Measurements from ENCODE around the gene RERE. TPM values are rescaled to one million over a fixed set of nuclear protein-coding genes. Genes with fewer than 3 reads are reported as not detected.

Gene RERE
- total RNA-seq, 1 experiment from 2014 or later, result 217 TPM

DNA sequence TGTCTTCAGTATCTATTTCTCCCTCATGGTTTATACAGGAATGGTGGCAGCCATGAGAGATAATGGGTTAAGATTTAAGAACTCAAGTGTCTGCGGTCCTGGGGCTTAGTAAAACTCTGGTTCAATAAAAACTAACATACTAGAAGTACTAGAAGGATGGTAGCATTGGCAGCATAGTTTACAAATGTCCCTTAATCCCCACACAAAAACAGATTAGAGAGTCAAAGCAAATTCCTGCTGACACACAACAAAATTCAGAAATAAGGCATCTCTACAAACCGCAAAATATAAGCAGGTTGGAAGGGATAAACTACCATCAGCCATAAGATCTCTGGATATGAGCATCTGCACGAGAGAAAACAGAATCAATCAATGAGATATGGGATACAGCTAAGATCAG, 234.4 kb downstream of the RERE start:
- Histone ChIP-seq H3K36me3 (ENCODE audit: control insufficient read depth, insufficient read depth, low read length) (no peaks in the 10 kb centered on the region), H3K4me1 (ENCODE audit: control insufficient read depth, insufficient read depth, low read length) (no peaks in the 10 kb centered on the region; the same call in 1 of the 2 replicates), H3K27ac (ENCODE audit: low read length) (no peak overlapping the region), H3K4me3 (ENCODE audit: low read depth in 2 of 2, low read length in 2 of 2) (no peak overlapping the region), H3K27me3 (ENCODE audit: control insufficient read depth, insufficient read depth, low read length) (no peaks in the 10 kb centered on the region), H3K9me3 (ENCODE audit: control insufficient read depth, insufficient read depth, low read depth, low read length) (no peaks in the 10 kb centered on the region)
- DNase-seq (ENCODE audit: low read depth, low spot score) (no peak), ATAC-seq (no peak)
- TF ChIP-seq, protein P1, sequence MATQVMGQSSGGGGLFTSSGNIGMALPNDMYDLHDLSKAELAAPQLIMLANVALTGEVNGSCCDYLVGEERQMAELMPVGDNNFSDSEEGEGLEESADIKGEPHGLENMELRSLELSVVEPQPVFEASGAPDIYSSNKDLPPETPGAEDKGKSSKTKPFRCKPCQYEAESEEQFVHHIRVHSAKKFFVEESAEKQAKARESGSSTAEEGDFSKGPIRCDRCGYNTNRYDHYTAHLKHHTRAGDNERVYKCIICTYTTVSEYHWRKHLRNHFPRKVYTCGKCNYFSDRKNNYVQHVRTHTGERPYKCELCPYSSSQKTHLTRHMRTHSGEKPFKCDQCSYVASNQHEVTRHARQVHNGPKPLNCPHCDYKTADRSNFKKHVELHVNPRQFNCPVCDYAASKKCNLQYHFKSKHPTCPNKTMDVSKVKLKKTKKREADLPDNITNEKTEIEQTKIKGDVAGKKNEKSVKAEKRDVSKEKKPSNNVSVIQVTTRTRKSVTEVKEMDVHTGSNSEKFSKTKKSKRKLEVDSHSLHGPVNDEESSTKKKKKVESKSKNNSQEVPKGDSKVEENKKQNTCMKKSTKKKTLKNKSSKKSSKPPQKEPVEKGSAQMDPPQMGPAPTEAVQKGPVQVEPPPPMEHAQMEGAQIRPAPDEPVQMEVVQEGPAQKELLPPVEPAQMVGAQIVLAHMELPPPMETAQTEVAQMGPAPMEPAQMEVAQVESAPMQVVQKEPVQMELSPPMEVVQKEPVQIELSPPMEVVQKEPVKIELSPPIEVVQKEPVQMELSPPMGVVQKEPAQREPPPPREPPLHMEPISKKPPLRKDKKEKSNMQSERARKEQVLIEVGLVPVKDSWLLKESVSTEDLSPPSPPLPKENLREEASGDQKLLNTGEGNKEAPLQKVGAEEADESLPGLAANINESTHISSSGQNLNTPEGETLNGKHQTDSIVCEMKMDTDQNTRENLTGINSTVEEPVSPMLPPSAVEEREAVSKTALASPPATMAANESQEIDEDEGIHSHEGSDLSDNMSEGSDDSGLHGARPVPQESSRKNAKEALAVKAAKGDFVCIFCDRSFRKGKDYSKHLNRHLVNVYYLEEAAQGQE (IDR thresholded peaks at IDR 0.05; ENCODE audit: insufficient read depth in 1 of 2, low read depth in 2 of 2, low read length in 1 of 2), result no peak
- TF ChIP-seq SIN3A (IDR thresholded peaks at IDR 0.05; ENCODE audit: borderline replicate concordance, insufficient read depth, low read depth, low read length) (no peak), POLR2AphosphoS5 (IDR thresholded peaks at IDR 0.05; ENCODE audit: low read depth, low read length) (no peak), TCF7L2 (IDR thresholded peaks at IDR 0.05; ENCODE audit: low read depth, low read length) (no peak)
- TF ChIP-seq, protein P2, sequence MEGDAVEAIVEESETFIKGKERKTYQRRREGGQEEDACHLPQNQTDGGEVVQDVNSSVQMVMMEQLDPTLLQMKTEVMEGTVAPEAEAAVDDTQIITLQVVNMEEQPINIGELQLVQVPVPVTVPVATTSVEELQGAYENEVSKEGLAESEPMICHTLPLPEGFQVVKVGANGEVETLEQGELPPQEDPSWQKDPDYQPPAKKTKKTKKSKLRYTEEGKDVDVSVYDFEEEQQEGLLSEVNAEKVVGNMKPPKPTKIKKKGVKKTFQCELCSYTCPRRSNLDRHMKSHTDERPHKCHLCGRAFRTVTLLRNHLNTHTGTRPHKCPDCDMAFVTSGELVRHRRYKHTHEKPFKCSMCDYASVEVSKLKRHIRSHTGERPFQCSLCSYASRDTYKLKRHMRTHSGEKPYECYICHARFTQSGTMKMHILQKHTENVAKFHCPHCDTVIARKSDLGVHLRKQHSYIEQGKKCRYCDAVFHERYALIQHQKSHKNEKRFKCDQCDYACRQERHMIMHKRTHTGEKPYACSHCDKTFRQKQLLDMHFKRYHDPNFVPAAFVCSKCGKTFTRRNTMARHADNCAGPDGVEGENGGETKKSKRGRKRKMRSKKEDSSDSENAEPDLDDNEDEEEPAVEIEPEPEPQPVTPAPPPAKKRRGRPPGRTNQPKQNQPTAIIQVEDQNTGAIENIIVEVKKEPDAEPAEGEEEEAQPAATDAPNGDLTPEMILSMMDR (IDR thresholded peaks at IDR 0.05), result no peak
- no TSS peak for BruUV-seq (replicated peaks)
- in situ Hi-C loops (cut with HindIII; ENCODE audit: low pct_unique_long_range_greater_than_20kb, low sequenced_read_pairs) (no loop called here), intact Hi-C loops (cut with micrococcal nuclease; ENCODE audit: unreplicated experiment) (no loop called here)
- ChIA-PET POLR2A (no interaction called here), CTCF (no interaction called here)

DNA sequence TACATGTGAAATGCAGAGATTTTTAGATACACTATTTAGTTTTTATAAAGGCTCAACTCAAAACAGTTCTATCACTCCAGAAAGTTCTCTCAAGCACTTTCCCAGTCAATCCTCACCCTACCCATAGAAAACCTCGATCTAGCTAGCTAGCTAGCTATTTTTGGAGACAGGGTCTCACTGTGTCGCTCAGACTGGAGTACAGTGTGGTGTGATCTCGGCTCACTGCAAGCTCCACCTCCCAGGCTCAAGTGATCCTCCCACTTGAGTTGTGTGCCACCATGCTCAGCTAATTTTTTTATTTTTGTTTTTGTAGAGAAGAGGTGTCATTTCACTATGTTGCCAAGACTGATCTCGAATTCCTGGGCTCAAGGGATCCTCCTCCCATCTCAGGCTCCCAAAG, 236.9 kb downstream of the RERE start:
- Histone ChIP-seq H3K9me3 (ENCODE audit: control insufficient read depth, insufficient read depth, low read depth, low read length) (no peaks in the 10 kb centered on the region), H3K27ac (ENCODE audit: low read length) (no peak overlapping the region), H3K27me3 (ENCODE audit: control insufficient read depth, insufficient read depth, low read length) (no peaks in the 10 kb centered on the region), H3K4me1 (ENCODE audit: control insufficient read depth, insufficient read depth, low read length) (no peaks in the 10 kb centered on the region; the same call in 1 of the 2 replicates), H3K4me3 (ENCODE audit: low read depth in 2 of 2, low read length in 2 of 2) (no peak overlapping the region), H3K36me3 (ENCODE audit: control insufficient read depth, insufficient read depth, low read length) (no peaks in the 10 kb centered on the region)
- in situ Hi-C loops (cut with HindIII; ENCODE audit: low pct_unique_long_range_greater_than_20kb, low sequenced_read_pairs) (no loop called here), intact Hi-C loops (cut with micrococcal nuclease; ENCODE audit: unreplicated experiment) (no loop called here)
- BruUV-seq (replicated peaks), result no TSS peak
- DNase-seq (ENCODE audit: low read depth, low spot score), result no peak
- CTCF ChIA-PET, result no interaction called here
- TF ChIP-seq, protein P1 (IDR thresholded peaks at IDR 0.05; ENCODE audit: insufficient read depth in 1 of 2, low read depth in 2 of 2, low read length in 1 of 2), result no peak
- TF ChIP-seq SIN3A (IDR thresholded peaks at IDR 0.05; ENCODE audit: borderline replicate concordance, insufficient read depth, low read depth, low read length), result no peak
- TF ChIP-seq POLR2AphosphoS5 (IDR thresholded peaks at IDR 0.05; ENCODE audit: low read depth, low read length), result no peak
- TF ChIP-seq, protein P2 (IDR thresholded peaks at IDR 0.05), result no peak
- no peak for TF ChIP-seq TCF7L2 (IDR thresholded peaks at IDR 0.05; ENCODE audit: low read depth, low read length)
- no peak for ATAC-seq
- POLR2A ChIA-PET, result no interaction called here

Data from Panc1 (cell line).